Fibroblast of lung (primary cell): Measurements from ENCODE around the gene OLFM3.

ENCODE experiments used
- EZH2 ChIP-seq: IDR thresholded peaks from 2 replicates; pipeline ENCODE4 v1.5.1; 2012; ENCODE audit warnings: low read length, control low read depth, mild to moderate bottlenecking; ENCODE audit errors: missing control alignments
- TF ChIP-seq, protein P1 (sequence below), 2 donors: IDR thresholded peaks in 1 of 2; conservative IDR thresholded peaks in 1 of 2; 1 replicate in 1 of 2; 2 replicates in 1 of 2; pipeline ENCODE4 v1.5.1; 2011 to 2012; ENCODE audit warnings: low read length in 2 of 2, control low read depth in 1 of 2, inconsistent platforms in 1 of 2, low read depth in 1 of 2, mild to moderate bottlenecking in 1 of 2

DNA sequence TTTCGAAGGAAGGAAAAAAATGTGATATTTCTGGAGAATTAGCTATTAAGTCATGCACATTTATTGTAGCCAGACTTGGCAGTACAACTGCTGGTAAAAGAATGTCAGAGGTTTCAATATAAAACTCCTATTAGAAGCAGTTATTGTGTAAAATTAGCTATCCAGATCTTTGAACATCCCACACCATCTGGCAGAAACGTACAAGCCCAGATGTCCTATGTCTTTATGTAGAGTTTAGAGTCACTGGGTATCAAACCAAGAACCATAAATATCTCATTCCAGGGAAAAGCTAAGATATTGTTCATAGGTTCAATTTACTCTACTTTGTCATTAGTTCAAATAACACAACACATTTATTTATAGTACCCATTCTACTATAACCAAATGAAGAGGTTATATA lies 31.4 kb downstream of the OLFM3 start:
- TF ChIP-seq, protein P1, sequence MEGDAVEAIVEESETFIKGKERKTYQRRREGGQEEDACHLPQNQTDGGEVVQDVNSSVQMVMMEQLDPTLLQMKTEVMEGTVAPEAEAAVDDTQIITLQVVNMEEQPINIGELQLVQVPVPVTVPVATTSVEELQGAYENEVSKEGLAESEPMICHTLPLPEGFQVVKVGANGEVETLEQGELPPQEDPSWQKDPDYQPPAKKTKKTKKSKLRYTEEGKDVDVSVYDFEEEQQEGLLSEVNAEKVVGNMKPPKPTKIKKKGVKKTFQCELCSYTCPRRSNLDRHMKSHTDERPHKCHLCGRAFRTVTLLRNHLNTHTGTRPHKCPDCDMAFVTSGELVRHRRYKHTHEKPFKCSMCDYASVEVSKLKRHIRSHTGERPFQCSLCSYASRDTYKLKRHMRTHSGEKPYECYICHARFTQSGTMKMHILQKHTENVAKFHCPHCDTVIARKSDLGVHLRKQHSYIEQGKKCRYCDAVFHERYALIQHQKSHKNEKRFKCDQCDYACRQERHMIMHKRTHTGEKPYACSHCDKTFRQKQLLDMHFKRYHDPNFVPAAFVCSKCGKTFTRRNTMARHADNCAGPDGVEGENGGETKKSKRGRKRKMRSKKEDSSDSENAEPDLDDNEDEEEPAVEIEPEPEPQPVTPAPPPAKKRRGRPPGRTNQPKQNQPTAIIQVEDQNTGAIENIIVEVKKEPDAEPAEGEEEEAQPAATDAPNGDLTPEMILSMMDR (conservative IDR thresholded peaks at IDR 0.05 in 1 of 2, IDR thresholded peaks at IDR 0.05 in 1 of 2; ENCODE audit: low read depth in 1 of 2, low read length in 2 of 2): no peak
- TF ChIP-seq EZH2: no peak
